GM18868 (cell line): ENCODE results near the gene TSHZ2.

ENCODE experiments used
- ATAC-seq: cut with Tn5 transposase; IDR thresholded peaks from one replicate; pipeline ENCODE4 v1.9.1; 2021; ENCODE audit warnings: mild to moderate bottlenecking, moderate library complexity; ENCODE audit not compliant: unreplicated experiment

TSHZ2 gene

GRCh38 chr20:52972190-52972937 lies at the start of gene TSHZ2:
TSHZ2 (plus strand) TSS chr20:52972358; CDS start chr20:52973294, 936 bp downstream.
- ATAC-seq = no peak

- no peak for ATAC-seq
These were observed 49.7 kb upstream of the TSHZ2 start for GRCh38 chr20:52922436-52922835.

GRCh38 chr20:52923123-52923937 lies 48.8 kb upstream of the TSHZ2 start:
- ATAC-seq = no peak

- no peak for ATAC-seq
These were observed 47.5 kb upstream of the TSHZ2 start for GRCh38 chr20:52924411-52925271.

- ATAC-seq = no peak
These were observed 45.7 kb upstream of the TSHZ2 start for GRCh38 chr20:52926505-52926904.

- ATAC-seq = no peak
These were observed 38.3 kb upstream of the TSHZ2 start for GRCh38 chr20:52933867-52934266.

GRCh38 chr20:52936351-52937340 lies 35.5 kb upstream of the TSHZ2 start:
- ATAC-seq = no peak

GRCh38 chr20:52937591-52938100 lies 34.5 kb upstream of the TSHZ2 start:
- ATAC-seq = no peak

- ATAC-seq = no peak
These were observed 33.0 kb upstream of the TSHZ2 start for GRCh38 chr20:52939141-52939540.

GRCh38 chr20:52941808-52942207 lies 30.4 kb upstream of the TSHZ2 start:
- ATAC-seq = no peak

- ATAC-seq = no peak
These were observed 28.8 kb upstream of the TSHZ2 start for GRCh38 chr20:52943185-52943841.

- ATAC-seq = no peak
These were observed 26.9 kb upstream of the TSHZ2 start for GRCh38 chr20:52945268-52945667.

GRCh38 chr20:52945862-52946522 lies 26.2 kb upstream of the TSHZ2 start:
- no peak for ATAC-seq

GRCh38 chr20:52948491-52948890 lies 23.7 kb upstream of the TSHZ2 start:
- ATAC-seq = no peak

- no peak for ATAC-seq
These were observed 19.1 kb upstream of the TSHZ2 start for GRCh38 chr20:52953020-52953419.

- ATAC-seq = no peak
These were observed 17.3 kb upstream of the TSHZ2 start for GRCh38 chr20:52954849-52955248.

- no peak for ATAC-seq
These were observed 13.9 kb upstream of the TSHZ2 start for GRCh38 chr20:52958211-52958610.

- ATAC-seq = no peak
These were observed 13.0 kb upstream of the TSHZ2 start for GRCh38 chr20:52959125-52959524.

GRCh38 chr20:52962183-52962582 lies 10.0 kb upstream of the TSHZ2 start:
- no peak for ATAC-seq
